HCT116 (cell line): Measurements from ENCODE around the gene DDR2. TPM values are rescaled to one million over a fixed set of nuclear protein-coding genes. Genes with fewer than 3 reads are reported as not detected.

Experiments
- ATAC-seq: fragments of 200-7000 bp; cut with Tn5 transposase; 2 replicates; pipeline ENCODE4 v1.9.1; 2020; ENCODE audit warnings: mild to moderate bottlenecking, moderate library complexity
- BruUV-seq: library from RNA; stranded (reverse); fragments of 400-500 nt; replicated peaks from 2 replicates; lab custom pipeline; 2021; lab: Mats Ljungman, UMichigan
- CTCF ChIA-PET: fragments of 300-600 bp; sonication (Branson Sonifier 250); formaldehyde crosslinking; loops from one replicate; lab custom pipeline; 2021; ENCODE audit warnings: antibody characterized with exemption; lab: Charles Lee
- POLR2A ChIA-PET: fragments of 300-600, 350-600 bp; sonication (Branson Sonifier 250); formaldehyde crosslinking; loops from one replicate; lab custom pipeline; 2021; ENCODE audit warnings: antibody characterized with exemption; lab: Charles Lee
- RAD21 ChIA-PET, 2 experiments: fragments of 300-600 bp; sonication (Branson Sonifier 250); formaldehyde crosslinking; loops; one replicate each; lab custom pipeline; 2023; ENCODE audit warnings: low total read pairs in 2 of 2; ENCODE audit not compliant: uncharacterized antibody in 2 of 2, unreplicated experiment in 2 of 2, low non-redundant PET in 1 of 2; lab: Charles Lee
- DNase-seq: peaks from one replicate; pipeline ENCODE4 v3.0.0-alpha.2; 2010; ENCODE audit warnings: low read depth, low spot score
- H2AFZ ChIP-seq: fragments of 200-600 bp; shearing (Covaris generic), sonication (generic); 2 replicates; pipeline ENCODE4 v1.6.1; 2017; ENCODE audit warnings: low read depth, mixed run types, mixed read lengths, antibody characterized with exemption, low read length; ENCODE audit not compliant: poor library complexity, severe bottlenecking
- H3K27ac ChIP-seq: 2 replicates; pipeline ENCODE4 v1.5.1; 2012; ENCODE audit warnings: low read depth, low read length
- H3K27me3 ChIP-seq: fragments of 200-600 bp; sonication (generic); 2 replicates; pipeline ENCODE4 v1.6.1; 2016; ENCODE audit warnings: mixed run types, low read length, mixed read lengths; ENCODE audit not compliant: insufficient read depth
- H3K36me3 ChIP-seq, 2 experiments: fragments of 200-500 bp in 1 of 2; fragments of 200-600 bp in 1 of 2; sonication (Bioruptor generic) in 1 of 2; sonication (generic) in 1 of 2; 2 replicates each; pipeline versions ENCODE4 v1.5.1 to v1.6.1; 2014 to 2016; ENCODE audit warnings: low read length in 2 of 2, inconsistent platforms in 1 of 2, mixed read lengths in 1 of 2, mixed run types in 1 of 2; ENCODE audit not compliant: insufficient read depth in 2 of 2, control insufficient read depth in 1 of 2
- H3K4me1 ChIP-seq, 2 experiments: fragments of 200-600 bp in 1 of 2; sonication (generic) in 1 of 2; 2 replicates each; pipeline versions ENCODE4 v1.5.1 to v1.6.1; 2012 to 2017; ENCODE audit warnings: low read length in 2 of 2, inconsistent platforms in 1 of 2, mild to moderate bottlenecking in 1 of 2, mixed read lengths in 1 of 2, mixed run types in 1 of 2, moderate library complexity in 1 of 2; ENCODE audit not compliant: insufficient read depth in 2 of 2, control insufficient read depth in 1 of 2
- H3K4me2 ChIP-seq: fragments of 200-600 bp; sonication (generic); 2 replicates; pipeline ENCODE4 v1.6.1; 2017; ENCODE audit warnings: mixed run types, low read length, mixed read lengths
- H3K4me3 ChIP-seq, 2 experiments: fragments of 200-600 bp in 1 of 2; sonication (generic) in 1 of 2; replicated peaks in 1 of 2; 2 replicates each; pipeline ENCODE4 v1.5.1; 2011 to 2016; ENCODE audit warnings: low read length in 2 of 2, control low read depth in 1 of 2, low read depth in 1 of 2, mild to moderate bottlenecking in 1 of 2, mixed read lengths in 1 of 2, mixed run types in 1 of 2
- H3K79me2 ChIP-seq: fragments of 200-600 bp; sonication (generic); 2 replicates; pipeline ENCODE4 v1.6.1; 2017; ENCODE audit warnings: mild to moderate bottlenecking, mixed run types, low read length, moderate library complexity, mixed read lengths; ENCODE audit not compliant: insufficient read depth
- H3K9ac ChIP-seq: fragments of 200-600 bp; sonication (generic); 2 replicates; pipeline ENCODE4 v1.6.1; 2016; ENCODE audit warnings: low read length, mixed read lengths
- H3K9me2 ChIP-seq: fragments of 200-600 bp; sonication (generic), shearing (Covaris generic); 2 replicates; pipeline ENCODE4 v1.6.1; 2017; ENCODE audit warnings: mixed run types, mild to moderate bottlenecking, moderate library complexity; ENCODE audit not compliant: insufficient read depth
- H3K9me3 ChIP-seq, 2 experiments: fragments of 200-500 bp in 1 of 2; fragments of 200-600 bp in 1 of 2; sonication (Bioruptor generic) in 1 of 2; sonication (generic) in 1 of 2; 2 replicates each; pipeline ENCODE4 v1.6.1; 2014 to 2017; ENCODE audit warnings: low read length in 2 of 2, mixed read lengths in 2 of 2, inconsistent platforms in 1 of 2, low read depth in 1 of 2, mild to moderate bottlenecking in 1 of 2, mixed run types in 1 of 2, moderate library complexity in 1 of 2; ENCODE audit not compliant: control insufficient read depth in 1 of 2, insufficient read depth in 1 of 2
- H4K20me1 ChIP-seq: fragments of 200-600 bp; sonication (generic), shearing (Covaris generic); 2 replicates; pipeline ENCODE4 v1.6.1; 2017; ENCODE audit warnings: mixed run types, mild to moderate bottlenecking, moderate library complexity; ENCODE audit not compliant: insufficient read depth
- ATF3 ChIP-seq: IDR thresholded peaks from 2 replicates; pipeline ENCODE4 v1.6.1; 2012
- CBX3 ChIP-seq: IDR thresholded peaks from 2 replicates; pipeline ENCODE4 v1.6.1; 2012; ENCODE audit warnings: low read depth
- CTCF ChIP-seq, 3 experiments: fragments of 200-600 bp in 1 of 3; sonication (generic) in 1 of 3; IDR thresholded peaks in 2 of 3; conservative IDR thresholded peaks in 1 of 3; 2 replicates each; pipeline ENCODE4 v1.5.1; 2012 to 2017; ENCODE audit warnings: low read depth in 2 of 3, low read length in 2 of 3, antibody characterized with exemption in 1 of 3, borderline replicate concordance in 1 of 3, control low read depth in 1 of 3, mild to moderate bottlenecking in 1 of 3, mixed read lengths in 1 of 3, mixed run types in 1 of 3, moderate library complexity in 1 of 3; ENCODE audit not compliant: insufficient read depth in 1 of 3
- EGR1 ChIP-seq: IDR thresholded peaks from 2 replicates; pipeline ENCODE4 v1.6.1; 2012; ENCODE audit warnings: low read depth
- EZH2 ChIP-seq: fragments of 200-600 bp; sonication (generic); IDR thresholded peaks from 2 replicates; pipeline ENCODE4 v1.6.1; 2017; ENCODE audit warnings: antibody characterized with exemption, mixed run types
- EZH2phosphoT487 ChIP-seq: fragments of 200-600 bp; IDR thresholded peaks from 2 replicates; pipeline ENCODE4 v1.6.1; 2018; ENCODE audit warnings: antibody characterized with exemption, borderline replicate concordance
- FOSL1 ChIP-seq: IDR thresholded peaks from 2 replicates; pipeline ENCODE4 v1.6.1; 2012; ENCODE audit warnings: low read depth
- JUND ChIP-seq: IDR thresholded peaks from 2 replicates; pipeline ENCODE4 v1.6.1; 2012
- MAX ChIP-seq: IDR thresholded peaks from 2 replicates; pipeline ENCODE4 v1.6.1; 2012
- POLR2AphosphoS5 ChIP-seq: IDR thresholded peaks from 2 replicates; pipeline ENCODE4 v1.6.1; 2011; ENCODE audit warnings: mild to moderate bottlenecking, low read depth, low read length, moderate library complexity
- RAD21 ChIP-seq: IDR thresholded peaks from 2 replicates; pipeline ENCODE4 v1.6.1; 2012; ENCODE audit warnings: low read depth, mild to moderate bottlenecking
- REST ChIP-seq: IDR thresholded peaks from 2 replicates; pipeline ENCODE4 v1.6.1; 2012; ENCODE audit warnings: low read depth
- SIN3A ChIP-seq: IDR thresholded peaks from 2 replicates; pipeline ENCODE4 v1.6.1; 2012; ENCODE audit warnings: low read depth
- SP1 ChIP-seq: IDR thresholded peaks from 2 replicates; pipeline ENCODE4 v1.6.1; 2012; ENCODE audit warnings: low read depth
- SRF ChIP-seq: IDR thresholded peaks from 2 replicates; pipeline ENCODE4 v1.6.1; 2012; ENCODE audit warnings: low read depth
- TCF7L2 ChIP-seq: IDR thresholded peaks from 2 replicates; pipeline ENCODE4 v1.7.0; 2011; ENCODE audit warnings: borderline replicate concordance, inconsistent platforms; ENCODE audit not compliant: insufficient read depth, insufficient read length; ENCODE audit errors: extremely low read depth
- YY1 ChIP-seq: IDR thresholded peaks from 2 replicates; pipeline ENCODE4 v1.6.1; 2011; ENCODE audit warnings: low read length, low read depth, moderate library complexity, mild to moderate bottlenecking; ENCODE audit not compliant: insufficient replicate concordance; ENCODE audit errors: extremely low read depth
- ZBTB33 ChIP-seq: IDR thresholded peaks from 2 replicates; pipeline ENCODE4 v1.6.1; 2011; ENCODE audit warnings: mild to moderate bottlenecking, low read length, moderate library complexity; ENCODE audit not compliant: insufficient replicate concordance; ENCODE audit errors: extremely low read depth
- ZFX ChIP-seq: fragments of 450-650 bp; IDR thresholded peaks from 2 replicates; pipeline ENCODE4 v1.6.1; 2017
- ZNF274 ChIP-seq: fragments of 200-500 bp; sonication (Bioruptor generic); IDR thresholded peaks from 2 replicates; pipeline ENCODE4 v1.6.1; 2014; ENCODE audit warnings: mild to moderate bottlenecking, low read depth, low read length, inconsistent platforms
- intact Hi-C: fragments of 100-400 bp; cut with micrococcal nuclease; formaldehyde crosslinking; loops from 2 replicates; pipeline ENCODE4 v1.10.0; 2022
- total RNA-seq: library from RNA; stranded (reverse); gene quantifications from one replicate; pipeline ENCODE4 v1.2.1, GENCODE V29; 2021; ENCODE audit not compliant: unreplicated experiment

The DDR2 gene
- total RNA-seq, 1 experiment from 2014 or later, result 0.84 TPM

- no peaks in the 10 kb centered on the region; the same call in 1 of the 2 replicates for H3K9me2 ChIP-seq
- intact Hi-C loops, result no loop called here
- no peak overlapping the region for H2AFZ ChIP-seq
- BruUV-seq, result no TSS peak
- no peaks in the 10 kb centered on the region for H3K9me3 ChIP-seq
- no peak overlapping the region for H3K4me3 ChIP-seq
- no peaks in the 10 kb centered on the region for H4K20me1 ChIP-seq
- H3K4me2 ChIP-seq, result no peak overlapping the region
- RAD21 ChIA-PET, result no interaction called here
- DNase-seq, result no peak
- no peak for TF ChIP-seq ZBTB33
- TF ChIP-seq EZH2phosphoT487, result no peak
- no peak for TF ChIP-seq TCF7L2
- no peak for TF ChIP-seq CTCF (IDR thresholded peaks at IDR 0.05 in 2 of 3, conservative IDR thresholded peaks at IDR 0.05 in 1 of 3; ENCODE audit: borderline replicate concordance in 1 of 3, insufficient read depth in 1 of 3, low read depth in 2 of 3, low read length in 2 of 3)
- TF ChIP-seq SP1, result no peak
- TF ChIP-seq ATF3, result no peak
- TF ChIP-seq EGR1, result no peak
- no peak for TF ChIP-seq REST
- no peak for TF ChIP-seq ZFX
- TF ChIP-seq POLR2AphosphoS5, result no peak
- TF ChIP-seq FOSL1, result no peak
- TF ChIP-seq ZNF274, result no peak
- no peak for TF ChIP-seq SIN3A
- TF ChIP-seq YY1, result no peak
- TF ChIP-seq EZH2, result no peak
- no peak for TF ChIP-seq RAD21
- TF ChIP-seq CBX3, result no peak
- TF ChIP-seq MAX, result no peak
- no peak for TF ChIP-seq JUND
- no peak for TF ChIP-seq SRF
- TF ChIP-seq, all 23 proteins: peak for 0
- ChIA-PET POLR2A (no interaction called here), CTCF (no interaction called here)
- Histone ChIP-seq H3K79me2 (no peaks in the 10 kb centered on the region), H3K27ac (no peak overlapping the region), H3K27me3 (no peaks in the 10 kb centered on the region; the same call in 1 of the 2 replicates), H3K4me1 (peaks cover 0 to 15% of the 10 kb centered on the region in 2 experiments; a peak in 2 of 4 replicates), H3K36me3 (no peaks in the 10 kb centered on the region), H3K9ac (no peak overlapping the region)
- no peak for ATAC-seq
These were observed 123.0 kb downstream of the DDR2 start for GRCh38 chr1:162755306-162755705.
